Mesendoderm (in vitro differentiated cells): ENCODE results near the gene GTF2A2.

Experiments used
- DNase-seq: peaks from one replicate; pipeline ENCODE4 v3.0.0; 2013
- H2AK5ac ChIP-seq: 2 replicates; pipeline ENCODE4 v1.6.1; 2013; ENCODE audit warnings: low read length, inconsistent platforms
- H2BK120ac ChIP-seq: 2 replicates; pipeline ENCODE4 v1.6.1; 2013; ENCODE audit warnings: low read depth, mild to moderate bottlenecking, low read length, moderate library complexity, mixed read lengths
- H2BK15ac ChIP-seq: replicated peaks from 2 replicates; pipeline ENCODE4 v1.6.1; 2013; ENCODE audit warnings: low read depth, mild to moderate bottlenecking, moderate library complexity
- H2BK5ac ChIP-seq: 2 replicates; pipeline ENCODE4 v1.6.1; 2013; ENCODE audit warnings: low read length, inconsistent platforms
- H3K18ac ChIP-seq: 2 replicates; pipeline ENCODE4 v1.6.1; 2013; ENCODE audit warnings: mild to moderate bottlenecking, low read length, mixed read lengths
- H3K23ac ChIP-seq: one replicate; pipeline ENCODE4 v1.6.1; 2013; ENCODE audit warnings: low read length
- H3K27ac ChIP-seq: 2 replicates; pipeline ENCODE4 v1.5.1; 2013; ENCODE audit warnings: low read depth, mild to moderate bottlenecking, inconsistent platforms, low read length, moderate library complexity
- H3K27me3 ChIP-seq: 2 replicates; pipeline ENCODE4 v1.6.1; 2013; ENCODE audit warnings: low read length, control low read depth, mild to moderate bottlenecking, inconsistent platforms; ENCODE audit not compliant: insufficient read depth, poor library complexity
- H3K36me3 ChIP-seq: 2 replicates; pipeline ENCODE4 v1.6.1; 2013; ENCODE audit warnings: low read length, inconsistent platforms; ENCODE audit not compliant: control insufficient read depth, insufficient read depth
- H3K4ac ChIP-seq: one replicate; pipeline ENCODE4 v1.6.1; 2013; ENCODE audit warnings: low read depth, mild to moderate bottlenecking, low read length, moderate library complexity
- H3K4me1 ChIP-seq: 2 replicates; pipeline ENCODE4 v1.6.1; 2013; ENCODE audit warnings: low read depth, low read length, inconsistent platforms; ENCODE audit not compliant: control insufficient read depth
- H3K4me2 ChIP-seq: 2 replicates; pipeline ENCODE4 v1.6.1; 2013; ENCODE audit warnings: low read length
- H3K4me3 ChIP-seq: 2 replicates; pipeline ENCODE4 v1.5.1; 2013; ENCODE audit warnings: mild to moderate bottlenecking, low read length
- H3K56ac ChIP-seq: one replicate; pipeline ENCODE4 v1.6.1; 2013; ENCODE audit warnings: low read length
- H3K79me1 ChIP-seq: 2 replicates; pipeline ENCODE4 v1.6.1; 2013; ENCODE audit warnings: low read length, inconsistent platforms
- H3K79me2 ChIP-seq: 2 replicates; pipeline ENCODE4 v1.6.1; 2013; ENCODE audit warnings: mild to moderate bottlenecking, low read length; ENCODE audit not compliant: control insufficient read depth, insufficient read depth
- H3K9ac ChIP-seq: 2 replicates; pipeline ENCODE4 v1.6.1; 2013; ENCODE audit warnings: low read length, inconsistent platforms
- H4K5ac ChIP-seq: one replicate; pipeline ENCODE4 v1.6.1; 2013; ENCODE audit warnings: low read length
- H4K8ac ChIP-seq: one replicate; pipeline ENCODE4 v1.6.1; 2013; ENCODE audit warnings: low read depth, mild to moderate bottlenecking, control low read depth, low read length, moderate library complexity
- WGBS: extraction: QIAGEN DNeasy Blood & Tissue Kit; methylation state at CpG from one replicate; pipeline ENCODE4 v1.1.7; 2013; ENCODE audit warnings: low lambda C conversion rate, missing lambda C conversion rate; ENCODE audit not compliant: insufficient coverage; ENCODE audit errors: extremely low coverage; 5-methylcytosine and 5-hydroxymethylcytosine counted together

The GTF2A2 gene

DNA sequence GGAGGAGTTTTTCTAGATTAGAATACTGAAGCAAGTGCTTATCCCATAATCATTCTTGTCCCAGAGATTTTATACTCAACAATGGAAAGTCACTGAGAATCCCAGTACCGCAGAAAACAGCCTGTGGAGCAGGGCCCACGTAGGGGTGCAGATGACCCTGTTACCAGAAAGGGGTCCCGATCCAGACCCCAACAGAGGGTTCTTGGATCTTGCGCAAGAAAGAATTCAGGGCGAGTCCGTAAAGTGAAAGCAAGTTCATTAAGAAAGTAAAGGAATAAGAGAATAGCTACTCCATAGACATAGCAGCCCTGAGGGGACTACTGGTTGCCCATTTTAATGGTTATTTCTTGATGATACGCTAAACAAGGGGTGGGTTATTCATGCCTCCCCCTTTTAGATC lies 43.2 kb downstream of the GTF2A2 start:
- Histone ChIP-seq H4K5ac (no peak overlapping the region), H3K4me3 (no peak overlapping the region), H3K23ac (no peak overlapping the region), H3K18ac (no peak overlapping the region), H3K4me1 (no peaks in the 10 kb centered on the region), H3K27me3 (no peaks in the 10 kb centered on the region), H3K36me3 (peaks cover 1% of the 10 kb centered on the region), H3K79me2 (no peaks in the 10 kb centered on the region), H2BK15ac (no peak overlapping the region), H3K56ac (no peak overlapping the region), H2BK5ac (no peak overlapping the region), H2AK5ac (no peak overlapping the region), H3K27ac (no peak overlapping the region), H3K4me2 (no peak overlapping the region), H3K79me1 (no peaks in the 10 kb centered on the region), H3K4ac (no peak overlapping the region), H4K8ac (no peak overlapping the region), H2BK120ac (no peak overlapping the region), H3K9ac (no peak overlapping the region)
- WGBS = no CpG with 5 or more reads among the region's 7 CpGs
- DNase-seq = no peak

DNA sequence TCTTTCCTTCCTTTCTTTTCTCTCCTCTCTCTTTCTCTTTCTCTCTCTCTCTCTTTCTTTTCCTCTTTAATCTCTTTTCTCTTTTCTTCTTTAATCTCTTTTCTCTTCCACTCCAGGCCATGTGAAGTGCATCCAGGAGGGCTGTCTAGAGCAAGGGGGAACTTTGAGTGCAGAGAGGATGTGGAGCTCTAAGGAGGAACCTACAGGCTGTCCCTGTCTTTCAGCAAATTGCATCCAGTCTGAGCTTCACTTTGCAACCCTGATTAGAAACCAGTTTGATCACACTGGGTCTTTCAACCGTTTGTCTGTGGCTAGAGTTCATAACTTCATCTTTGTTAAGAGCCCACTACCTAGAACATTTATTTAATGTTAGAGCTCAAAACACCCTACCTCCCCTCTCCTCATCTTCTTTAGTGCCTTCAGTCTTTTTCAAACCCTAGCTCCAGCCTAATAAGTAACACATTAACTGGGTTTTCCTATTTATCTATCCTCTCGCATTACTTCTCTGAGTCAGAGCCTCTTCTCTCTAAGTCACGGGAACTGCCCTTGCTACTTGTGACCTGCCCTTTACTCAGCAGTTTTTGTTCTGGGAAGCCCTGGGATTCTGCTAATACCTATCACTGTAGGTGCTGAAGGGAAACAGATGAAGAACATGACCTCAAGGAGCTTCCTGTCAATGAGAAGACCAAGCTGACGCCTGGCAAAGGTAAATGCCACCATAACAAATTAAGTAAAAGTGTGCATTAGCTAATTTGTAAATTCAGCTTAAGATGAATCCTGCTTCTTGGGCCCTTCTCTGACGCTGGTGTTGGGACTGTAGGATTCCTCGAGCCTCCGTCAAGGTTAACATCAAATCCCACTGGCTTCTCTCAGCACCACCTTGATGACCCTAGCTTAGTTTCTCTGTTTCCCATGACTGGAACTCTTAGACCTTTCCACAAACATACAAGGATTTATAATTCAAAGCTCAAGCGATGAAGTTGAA lies 45.7 kb downstream of the GTF2A2 start, which contains the start of gene GCNT3:
GCNT3 (plus strand) TSS at position 508 of the 985 bp plus-strand sequence. CDS start 6,456 bp downstream, outside the sequence.
- Histone ChIP-seq H3K23ac (no peak within 1 kb of the TSS), H3K4me3 (no peak within 1 kb of the TSS), H3K9ac (no peak within 1 kb of the TSS), H2BK15ac (no peak within 1 kb of the TSS), H2BK120ac (no peak within 1 kb of the TSS), H3K79me1 (no peaks in the 10 kb centered on the region), H4K5ac (no peak within 1 kb of the TSS), H3K4me1 (no peaks in the 10 kb centered on the region), H4K8ac (no peak within 1 kb of the TSS), H3K4me2 (no peak within 1 kb of the TSS), H3K4ac (no peak within 1 kb of the TSS), H3K18ac (no peak within 1 kb of the TSS), H3K27me3 (no peaks in the 10 kb centered on the region), H3K27ac (no peak within 1 kb of the TSS), H2AK5ac (no peak within 1 kb of the TSS), H3K36me3 (peaks cover 1% of the 10 kb centered on the region), H2BK5ac (no peak within 1 kb of the TSS), H3K56ac (no peak within 1 kb of the TSS), H3K79me2 (no peaks in the 10 kb centered on the region)
- WGBS = no CpG with 5 or more reads among the region's 8 CpGs
- DNase-seq = peak; percentile 39

DNA sequence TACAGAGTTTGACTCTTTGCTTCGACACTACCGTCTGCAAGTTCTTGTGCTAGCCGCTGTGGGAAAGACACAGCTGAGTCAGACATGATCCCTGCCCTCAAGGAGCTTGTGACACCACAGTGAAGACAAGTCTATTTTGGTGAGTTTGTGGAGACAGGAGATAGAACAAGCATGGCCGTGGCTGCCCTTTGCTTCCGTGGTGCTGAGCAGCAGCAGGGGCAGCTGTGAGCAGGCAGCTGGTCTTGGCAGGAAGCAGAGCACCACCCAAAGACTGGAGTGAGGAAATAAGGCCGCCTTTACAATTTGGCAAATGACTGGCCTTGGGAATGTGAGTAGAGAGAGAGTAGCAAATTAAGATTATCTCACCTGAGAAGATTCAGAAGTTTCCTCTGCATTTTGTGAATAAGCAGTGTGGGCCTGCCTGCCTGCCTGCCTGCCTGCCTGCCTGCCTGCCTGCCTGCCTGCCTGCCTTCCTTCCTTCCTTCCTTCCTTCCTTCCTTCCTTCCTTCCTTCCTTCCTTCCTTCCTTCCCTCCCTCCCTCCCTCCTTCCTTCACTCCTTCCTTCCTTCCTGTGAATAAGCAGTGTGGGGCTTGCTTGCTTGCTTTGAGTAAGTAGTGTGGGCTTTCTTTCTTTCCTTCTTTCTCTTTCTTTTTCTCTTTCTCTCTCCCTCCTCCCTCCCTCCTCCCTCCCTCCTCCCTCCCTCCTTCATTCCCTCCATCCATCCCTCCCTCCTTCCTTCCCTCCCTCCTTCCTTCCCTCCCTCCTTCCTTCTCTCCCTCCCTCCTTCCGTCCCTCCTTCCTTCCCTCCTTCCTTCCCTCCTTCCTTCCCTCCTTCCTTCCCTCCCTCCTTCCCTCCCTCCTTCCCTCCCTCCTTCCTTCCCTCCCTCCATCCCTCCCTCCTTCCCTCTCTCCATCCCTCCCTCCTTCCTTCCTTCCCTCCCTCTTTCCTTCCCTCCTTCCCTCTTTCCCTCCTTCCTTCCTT lies 47.3 kb downstream of the GTF2A2 start:
- peaks cover 1% of the 10 kb centered on the region for H3K36me3 ChIP-seq
- no peak overlapping the region for H2BK5ac ChIP-seq
- peak; percentile 18 for DNase-seq
- no peak overlapping the region for H3K18ac ChIP-seq
- no peak overlapping the region for H4K8ac ChIP-seq
- no peak overlapping the region for H2BK15ac ChIP-seq
- no peaks in the 10 kb centered on the region for H3K79me2 ChIP-seq
- peak overlapping the region; percentile 4 for H3K56ac ChIP-seq
- H3K4me2 ChIP-seq = no peak overlapping the region
- no peaks in the 10 kb centered on the region for H3K27me3 ChIP-seq
- H3K27ac ChIP-seq = no peak overlapping the region
- no peak overlapping the region for H2BK120ac ChIP-seq
- H3K9ac ChIP-seq = no peak overlapping the region
- no peaks in the 10 kb centered on the region for H3K4me1 ChIP-seq
- H3K4me3 ChIP-seq = no peak overlapping the region
- no peak overlapping the region for H2AK5ac ChIP-seq
- no peak overlapping the region for H3K4ac ChIP-seq
- WGBS = 60% methylated on average over 1 of the region's 7 CpGs
- H4K5ac ChIP-seq = no peak overlapping the region
- no peaks in the 10 kb centered on the region for H3K79me1 ChIP-seq
- no peak overlapping the region for H3K23ac ChIP-seq

DNA sequence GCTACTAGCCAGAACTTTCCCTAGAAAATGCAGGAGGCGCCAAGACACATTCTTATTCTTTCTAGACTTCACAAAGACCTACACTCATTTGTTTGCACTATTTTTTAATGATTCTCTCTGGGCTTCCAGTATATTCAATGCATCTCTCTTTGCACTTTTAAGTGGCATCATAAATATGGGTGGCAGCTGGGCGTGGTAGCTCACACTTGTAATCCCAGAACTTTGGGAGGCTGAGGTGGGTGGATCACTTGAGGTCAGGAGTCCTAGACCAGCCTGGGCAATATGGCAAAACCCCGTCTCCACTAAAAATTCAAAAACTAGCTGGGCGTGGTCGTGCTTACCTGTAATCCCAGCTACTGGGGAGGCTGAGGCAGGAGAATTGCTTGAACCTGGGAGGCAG lies 51.3 kb downstream of the GTF2A2 start:
- no peak overlapping the region for H3K27ac ChIP-seq
- no peak overlapping the region for H2BK15ac ChIP-seq
- no peaks in the 10 kb centered on the region for H3K36me3 ChIP-seq
- H3K27me3 ChIP-seq = no peaks in the 10 kb centered on the region
- no peak overlapping the region for H4K5ac ChIP-seq
- H3K4me2 ChIP-seq = no peak overlapping the region
- WGBS = no CpG with 5 or more reads among the region's 5 CpGs
- H3K4ac ChIP-seq = no peak overlapping the region
- H3K4me1 ChIP-seq = no peaks in the 10 kb centered on the region
- no peak overlapping the region for H2AK5ac ChIP-seq
- H3K79me2 ChIP-seq = no peaks in the 10 kb centered on the region
- no peak overlapping the region for H3K9ac ChIP-seq
- no peak overlapping the region for H4K8ac ChIP-seq
- no peak overlapping the region for H3K56ac ChIP-seq
- H2BK120ac ChIP-seq = no peak overlapping the region
- no peak overlapping the region for H2BK5ac ChIP-seq
- no peak overlapping the region for H3K4me3 ChIP-seq
- DNase-seq = no peak
- no peaks in the 10 kb centered on the region for H3K79me1 ChIP-seq
- no peak overlapping the region for H3K18ac ChIP-seq
- no peak overlapping the region for H3K23ac ChIP-seq

DNA sequence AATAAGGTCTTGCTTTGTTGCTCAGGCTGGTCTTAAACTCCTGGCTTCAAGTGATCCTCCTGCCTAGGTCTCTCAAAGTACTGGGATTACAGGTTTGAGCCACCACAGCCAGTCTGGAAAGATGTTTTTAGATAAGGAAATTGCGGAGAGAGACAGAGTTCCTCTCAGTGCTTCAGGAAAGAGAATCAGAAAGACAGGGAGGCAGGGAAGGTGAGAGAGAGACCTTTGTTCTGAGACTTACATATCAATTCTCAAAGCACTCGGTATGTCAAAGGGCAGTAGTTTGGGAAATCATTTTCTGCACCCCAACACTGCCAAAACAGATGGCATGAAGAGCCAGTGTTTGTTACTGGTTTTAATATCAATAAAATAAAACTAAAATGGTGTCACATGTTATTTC lies 58.9 kb downstream of the GTF2A2 start:
- H3K23ac ChIP-seq = no peak overlapping the region
- no peak overlapping the region for H3K4ac ChIP-seq
- H3K27ac ChIP-seq = no peak overlapping the region
- no peak overlapping the region for H3K56ac ChIP-seq
- no peak overlapping the region for H2BK5ac ChIP-seq
- H2AK5ac ChIP-seq = no peak overlapping the region
- H2BK120ac ChIP-seq = no peak overlapping the region
- H3K36me3 ChIP-seq = no peaks in the 10 kb centered on the region
- no peaks in the 10 kb centered on the region for H3K79me2 ChIP-seq
- H4K8ac ChIP-seq = no peak overlapping the region
- no peak overlapping the region for H4K5ac ChIP-seq
- WGBS = no CpG with 5 or more reads among the region's 2 CpGs
- H3K4me2 ChIP-seq = no peak overlapping the region
- no peak overlapping the region for H2BK15ac ChIP-seq
- H3K27me3 ChIP-seq = no peaks in the 10 kb centered on the region
- H3K9ac ChIP-seq = no peak overlapping the region
- no peaks in the 10 kb centered on the region for H3K79me1 ChIP-seq
- H3K18ac ChIP-seq = no peak overlapping the region
- no peak for DNase-seq
- no peaks in the 10 kb centered on the region for H3K4me1 ChIP-seq
- no peak overlapping the region for H3K4me3 ChIP-seq
